COLO668 (cell line): ENCODE results near the gene ATP6V0E2.
"Not testable (repeated sequence)": the region's sequence is repeated elsewhere in the genome, so short reads cannot be mapped to it uniquely, and the experiment has no call there.

Source experiments
- DNase-seq: peaks from one replicate; lab custom pipeline; 2025; ENCODE audit not compliant: unreplicated experiment; lab: John Stamatoyannopoulos, UW

Gene ATP6V0E2

GRCh38 chr7:149877890-149878522 lies 4.2 kb downstream of the ATP6V0E2 start:
- DNase-seq = no peak

GRCh38 chr7:149878523-149878921 lies 4.8 kb downstream of the ATP6V0E2 start:
- DNase-seq = no peak

GRCh38 chr7:149879271-149879743 lies 5.5 kb downstream of the ATP6V0E2 start:
- DNase-seq = no peak

- no peak for DNase-seq
These were observed 6.2 kb downstream of the ATP6V0E2 start for GRCh38 chr7:149879766-149880637.

- DNase-seq = no peak
These were observed 7.0 kb downstream of the ATP6V0E2 start for GRCh38 chr7:149880638-149881311.

- DNase-seq = no peak
These were observed 7.8 kb downstream of the ATP6V0E2 start for GRCh38 chr7:149881328-149882247.

GRCh38 chr7:149882248-149883047 lies 8.7 kb downstream of the ATP6V0E2 start:
- DNase-seq = no peak

- no peak for DNase-seq
These were observed 9.3 kb downstream of the ATP6V0E2 start for GRCh38 chr7:149883048-149883438.

GRCh38 chr7:149883452-149883861 lies 9.7 kb downstream of the ATP6V0E2 start:
- DNase-seq = peak; percentile 35

- DNase-seq = no peak
These were observed 10.2 kb downstream of the ATP6V0E2 start for GRCh38 chr7:149884016-149884415.

- no peak for DNase-seq
These were observed 10.8 kb downstream of the ATP6V0E2 start for GRCh38 chr7:149884541-149884940.

- no peak for DNase-seq
These were observed 11.6 kb downstream of the ATP6V0E2 start for GRCh38 chr7:149885191-149886017.

- DNase-seq = no peak
These were observed 12.2 kb downstream of the ATP6V0E2 start for GRCh38 chr7:149886018-149886415.

- DNase-seq = no peak
These were observed 13.5 kb downstream of the ATP6V0E2 start for GRCh38 chr7:149887311-149887710.

- not testable (repeated sequence) for DNase-seq
These were observed 16.9 kb downstream of the ATP6V0E2 start for GRCh38 chr7:149890715-149891114.

GRCh38 chr7:149894957-149895356 lies 21.2 kb downstream of the ATP6V0E2 start:
- not testable (repeated sequence) for DNase-seq

GRCh38 chr7:149907776-149908376 lies 34.1 kb downstream of the ATP6V0E2 start:
- not testable (repeated sequence) for DNase-seq

- DNase-seq = not testable (repeated sequence)
These were observed 36.5 kb downstream of the ATP6V0E2 start for GRCh38 chr7:149910219-149910618.
